Measurements from ENCODE around the gene EEF2K.
A peak's percentile ranks its signal among the peaks of the same experiment; 100 is the strongest.
"Not testable (repeated sequence)": the region's sequence is repeated elsewhere in the genome, so short reads cannot be mapped to it uniquely, and the experiment has no call there.

The EEF2K gene

GRCh38 chr16:22194707-22195444 lies 11.2 kb upstream of the EEF2K start:
- TF ChIP-seq, protein P1, sequence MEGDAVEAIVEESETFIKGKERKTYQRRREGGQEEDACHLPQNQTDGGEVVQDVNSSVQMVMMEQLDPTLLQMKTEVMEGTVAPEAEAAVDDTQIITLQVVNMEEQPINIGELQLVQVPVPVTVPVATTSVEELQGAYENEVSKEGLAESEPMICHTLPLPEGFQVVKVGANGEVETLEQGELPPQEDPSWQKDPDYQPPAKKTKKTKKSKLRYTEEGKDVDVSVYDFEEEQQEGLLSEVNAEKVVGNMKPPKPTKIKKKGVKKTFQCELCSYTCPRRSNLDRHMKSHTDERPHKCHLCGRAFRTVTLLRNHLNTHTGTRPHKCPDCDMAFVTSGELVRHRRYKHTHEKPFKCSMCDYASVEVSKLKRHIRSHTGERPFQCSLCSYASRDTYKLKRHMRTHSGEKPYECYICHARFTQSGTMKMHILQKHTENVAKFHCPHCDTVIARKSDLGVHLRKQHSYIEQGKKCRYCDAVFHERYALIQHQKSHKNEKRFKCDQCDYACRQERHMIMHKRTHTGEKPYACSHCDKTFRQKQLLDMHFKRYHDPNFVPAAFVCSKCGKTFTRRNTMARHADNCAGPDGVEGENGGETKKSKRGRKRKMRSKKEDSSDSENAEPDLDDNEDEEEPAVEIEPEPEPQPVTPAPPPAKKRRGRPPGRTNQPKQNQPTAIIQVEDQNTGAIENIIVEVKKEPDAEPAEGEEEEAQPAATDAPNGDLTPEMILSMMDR (conservative IDR thresholded peaks at IDR 0.05; ENCODE audit: low read depth, low read length): no peak
- H3K4me3 ChIP-seq (ENCODE audit: low read length): no peak overlapping the region
- no peak for DNase-seq (ENCODE audit: low read depth)

DNA sequence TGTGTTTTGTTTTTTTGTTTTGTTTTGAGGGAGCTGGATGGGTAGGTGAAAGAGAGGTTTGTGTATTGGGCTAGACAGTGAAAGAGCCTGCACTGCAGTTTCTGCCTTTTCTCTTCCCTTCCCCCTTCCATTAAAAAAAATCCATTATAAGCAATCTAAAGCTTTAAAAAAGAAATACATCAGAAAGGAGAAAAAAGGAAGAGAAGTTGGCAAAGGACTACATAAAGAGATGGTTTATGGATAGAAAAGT lies 10.7 kb upstream of the EEF2K start:
- TF ChIP-seq, protein P1 (conservative IDR thresholded peaks at IDR 0.05; ENCODE audit: low read depth, low read length): no peak
- no peak for DNase-seq (ENCODE audit: low read depth)
- H3K4me3 ChIP-seq (ENCODE audit: low read length): no peak overlapping the region

GRCh38 chr16:22195695-22196558 lies 10.2 kb upstream of the EEF2K start:
- no peak for DNase-seq (ENCODE audit: low read depth)
- peak overlapping the region; percentile 74 for H3K4me3 ChIP-seq (ENCODE audit: low read length)
- TF ChIP-seq, protein P1 (conservative IDR thresholded peaks at IDR 0.05; ENCODE audit: low read depth, low read length): peak; percentile 84

DNA sequence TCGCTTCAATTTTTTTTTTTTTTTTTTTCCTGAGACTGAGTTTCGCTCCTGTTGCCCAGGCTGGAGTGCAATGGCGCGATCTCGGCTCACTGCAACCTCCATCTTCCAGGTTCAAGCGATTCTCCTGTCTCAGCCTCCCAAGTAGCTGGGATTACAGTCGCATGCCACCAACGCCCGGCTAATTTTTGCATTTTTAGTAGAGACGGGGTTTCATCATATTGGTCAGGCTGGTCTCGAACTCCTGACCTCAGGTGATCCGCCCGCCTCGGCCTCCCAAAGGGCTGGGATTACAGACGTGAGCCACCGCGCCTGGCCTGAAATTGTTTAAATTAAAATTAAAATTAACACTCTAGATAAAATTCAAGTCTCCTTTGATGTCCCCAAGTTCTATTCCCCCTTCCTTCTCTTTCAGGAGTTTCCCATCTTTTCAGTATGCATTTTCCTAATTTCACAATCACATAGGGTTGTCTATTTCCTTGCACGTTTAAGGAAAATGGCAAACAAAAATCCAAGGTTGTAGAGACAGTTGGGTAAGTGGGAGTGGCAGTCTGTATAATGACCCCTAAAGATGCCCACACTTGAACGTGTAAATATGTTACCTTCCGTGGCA lies 9.4 kb upstream of the EEF2K start:
- H3K4me3 ChIP-seq (ENCODE audit: low read length): peak overlapping the region; percentile 74
- DNase-seq (ENCODE audit: low read depth): not testable (repeated sequence)

GRCh38 chr16:22198547-22199293 lies 7.4 kb upstream of the EEF2K start:
- no peak overlapping the region for H3K4me3 ChIP-seq (ENCODE audit: low read length)
- DNase-seq (ENCODE audit: low read depth): no peak
- TF ChIP-seq, protein P1 (conservative IDR thresholded peaks at IDR 0.05; ENCODE audit: low read depth, low read length): no peak

DNA sequence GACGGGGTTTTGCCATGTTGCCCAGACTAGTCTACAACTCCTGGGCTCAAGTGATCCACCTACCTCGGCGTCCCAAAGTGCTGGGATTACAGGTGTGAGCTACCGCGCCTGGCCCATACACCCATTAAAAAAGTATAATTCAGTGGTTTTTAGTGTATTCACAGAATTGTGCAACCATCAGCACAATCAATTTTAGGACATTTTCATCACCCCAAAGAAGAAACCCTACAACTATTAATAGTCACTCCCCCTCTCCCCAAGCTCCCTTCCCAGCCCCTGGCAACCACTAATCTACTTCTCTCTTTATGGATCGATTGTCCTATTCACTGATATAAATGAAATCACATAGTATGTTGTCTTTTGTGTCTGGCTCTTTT lies 3.8 kb upstream of the EEF2K start:
- no peak overlapping the region for H3K4me3 ChIP-seq (ENCODE audit: low read length)
- TF ChIP-seq, protein P1 (conservative IDR thresholded peaks at IDR 0.05; ENCODE audit: low read depth, low read length): no peak
- no peak for DNase-seq (ENCODE audit: low read depth)

GRCh38 chr16:22203091-22203490 lies 3.0 kb upstream of the EEF2K start:
- H3K4me3 ChIP-seq (ENCODE audit: low read length): no peak overlapping the region
- TF ChIP-seq, protein P1 (conservative IDR thresholded peaks at IDR 0.05; ENCODE audit: low read depth, low read length): no peak
- DNase-seq (ENCODE audit: low read depth): no peak
